Umbilical cord (tissue), 2 donors: ENCODE measurements around the gene AIP. TPM values are rescaled to one million over a fixed set of nuclear protein-coding genes. Genes with fewer than 3 reads are reported as not detected.
"Not testable (repeated sequence)": the region's sequence is repeated elsewhere in the genome, so short reads cannot be mapped to it uniquely, and the experiment has no call there.

Source experiments
- DNase-seq: peaks from one replicate; pipeline ENCODE4 v3.0.0-alpha.2; 2015; ENCODE audit warnings: low spot score
- total RNA-seq: library from RNA; depleted of rRNA; stranded (reverse); fragments of >200 nt; gene quantifications from one replicate; pipeline ENCODE4 v1.2.3, GENCODE V29; 2014; ENCODE audit warnings: low replicate concordance; ENCODE audit not compliant: insufficient read depth

The AIP gene
- total RNA-seq, 1 donor from 2014 or later = 78.0 TPM

DNA sequence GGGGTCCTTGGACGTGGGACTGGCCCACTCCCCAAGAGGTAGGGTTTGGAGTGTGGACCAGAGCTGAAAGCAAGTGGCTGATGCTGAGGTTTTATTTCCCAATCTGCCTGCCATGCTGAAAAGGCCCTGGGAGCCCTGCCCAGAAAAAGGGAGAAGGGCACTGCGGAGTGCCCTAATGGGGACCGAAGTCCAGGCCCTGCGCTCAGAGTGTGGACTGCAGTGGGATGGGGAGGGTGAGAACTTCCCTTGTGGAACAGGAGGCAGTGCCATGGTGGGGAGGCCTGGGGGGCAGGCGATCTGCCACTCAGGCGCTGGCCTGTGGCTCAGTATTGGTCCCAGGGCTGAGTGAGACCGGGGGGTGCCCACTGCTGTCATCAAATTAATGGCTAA lies 34.6 kb upstream of the AIP start:
- DNase-seq = no peak

GRCh38 chr11:67449116-67449844 lies 33.5 kb upstream of the AIP start:
- peak; percentile 20 for DNase-seq

- DNase-seq = no peak
Observed at GRCh38 chr11:67450796-67451657, 31.8 kb upstream of the AIP start.

DNA sequence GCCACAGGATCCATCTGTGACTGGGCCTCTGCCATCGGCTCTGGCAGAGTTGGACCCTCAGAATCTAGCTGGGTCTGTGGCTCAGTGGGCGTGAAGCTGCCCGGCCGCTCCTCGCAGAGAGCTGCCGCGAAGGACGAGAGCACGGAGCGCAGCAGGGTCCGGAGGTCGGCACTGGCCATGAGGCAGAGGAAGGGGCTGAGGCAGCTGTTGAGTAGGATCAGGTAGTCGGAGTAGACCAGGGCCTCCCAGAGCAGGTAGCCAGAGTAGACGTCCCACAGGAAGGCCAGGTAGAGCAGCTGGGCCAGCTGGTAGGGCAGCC lies 31.2 kb upstream of the AIP start:
- DNase-seq = no peak

DNA sequence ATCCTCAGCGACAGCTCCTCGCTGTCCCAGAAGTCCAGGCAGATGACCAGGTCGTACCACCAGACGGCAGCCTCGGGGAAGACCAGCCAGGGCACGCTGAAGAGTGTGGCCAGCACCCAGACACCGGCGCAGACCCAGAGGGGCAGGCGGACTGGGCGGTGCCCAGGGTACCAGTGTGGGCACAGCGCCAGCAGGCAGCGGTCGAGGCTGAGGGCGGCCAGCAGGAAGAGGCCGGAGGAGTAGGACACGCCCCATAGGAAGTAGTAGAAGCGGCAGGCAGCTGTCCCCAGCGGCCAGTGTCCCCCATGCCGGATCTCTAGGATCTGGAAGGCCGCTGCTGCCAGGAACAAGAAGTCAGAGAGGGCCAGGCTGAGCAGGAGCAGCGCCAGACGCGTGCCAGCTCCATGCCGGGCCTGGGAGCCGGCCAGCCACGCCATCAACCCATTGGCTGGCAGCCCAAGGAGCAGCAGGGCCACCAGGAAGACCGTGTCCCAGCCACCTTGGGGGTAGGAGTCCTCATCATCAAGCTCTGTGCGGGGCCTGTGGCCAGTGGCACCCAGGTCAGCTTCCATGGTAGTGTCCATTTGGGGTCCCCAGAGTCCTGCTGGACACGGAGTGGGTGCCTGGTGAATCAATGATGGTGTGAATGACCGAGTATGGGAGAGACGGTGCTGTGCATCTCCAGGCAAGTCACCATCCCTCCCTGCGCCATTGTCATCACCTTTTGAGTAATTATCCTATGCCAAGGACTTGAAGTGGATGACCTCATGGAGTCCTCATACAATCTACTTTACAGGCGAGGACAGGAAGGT lies 30.5 kb upstream of the AIP start, which contains the start of gene GPR152:
Gene GPR152, minus strand, starts transcription at position 589 of the 812 bp plus-strand sequence. Its CDS starts 5 bp downstream, at position 584.
- no peak for DNase-seq

DNA sequence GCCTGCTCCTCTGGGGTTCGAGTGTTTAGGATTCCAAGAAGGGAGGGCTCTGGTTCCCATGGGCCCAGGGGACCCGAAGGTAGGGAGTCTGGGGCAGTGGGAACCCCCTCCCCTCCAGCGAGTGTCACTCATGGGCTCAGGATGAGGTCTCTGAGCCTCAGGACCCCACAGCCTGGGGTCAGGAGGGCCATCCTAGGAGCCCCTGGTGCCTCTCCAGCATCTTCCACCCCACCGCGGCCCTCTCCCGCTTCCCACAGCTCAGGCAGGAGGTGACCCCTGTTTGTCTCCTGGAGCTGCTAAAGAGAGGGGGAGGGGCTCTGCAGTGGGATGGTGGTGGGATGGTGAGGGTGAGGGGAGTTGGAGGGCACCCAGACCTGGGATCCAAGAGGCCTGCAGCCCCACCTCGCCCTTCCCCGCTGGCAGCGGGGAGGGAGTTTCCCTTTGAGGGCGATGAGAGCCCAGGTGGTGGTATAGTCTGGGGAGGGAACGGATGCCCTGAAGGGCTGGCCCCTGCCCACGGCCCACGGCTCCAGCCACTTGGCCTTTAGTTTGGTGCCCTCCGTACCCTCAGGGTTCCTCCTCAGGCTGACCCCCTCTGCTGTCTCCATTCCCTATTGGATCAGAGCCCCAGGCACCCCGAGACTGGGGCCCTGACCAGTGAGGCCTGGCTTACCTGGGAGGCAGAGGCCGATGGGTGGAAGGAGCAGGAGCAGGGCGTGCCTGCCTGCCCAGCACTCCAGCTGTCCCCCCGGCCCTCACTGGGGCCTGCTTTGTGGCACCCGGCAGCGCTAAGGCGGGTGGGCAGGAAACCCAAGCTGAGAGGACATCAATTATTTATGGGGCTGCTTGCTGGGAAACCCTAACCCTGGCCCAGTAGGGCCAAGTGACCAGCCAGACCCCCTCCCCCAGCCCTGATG lies 28.8 kb upstream of the AIP start:
- DNase-seq = no peak

DNA sequence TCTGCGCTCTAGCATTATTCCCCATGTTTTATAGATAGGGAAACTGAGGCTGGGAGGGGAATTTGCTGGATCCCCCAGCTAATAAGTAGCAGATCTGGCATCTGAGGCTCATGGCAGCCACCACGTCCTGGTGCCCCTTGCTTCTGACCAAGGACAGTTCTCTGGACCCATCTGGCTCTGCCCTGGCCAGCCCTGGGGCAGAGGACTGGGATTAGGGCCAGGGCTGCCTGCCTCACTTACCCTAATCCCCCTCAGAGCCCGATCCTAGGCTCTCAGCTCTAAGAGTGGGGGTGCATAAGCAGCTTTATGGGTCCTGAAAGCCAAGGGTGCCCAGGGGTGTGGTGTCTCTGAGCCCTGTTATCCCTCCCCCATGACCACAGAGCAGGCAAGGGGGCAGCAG lies 27.8 kb upstream of the AIP start, which contains the start of gene CABP4:
Gene CABP4, plus strand, starts transcription at position 301 of the 400 bp plus-strand sequence. Its CDS starts 70 bp downstream, at position 371.
- DNase-seq = no peak

- DNase-seq = no peak
Observed at GRCh38 chr11:67456068-67456705, 26.6 kb upstream of the AIP start.

GRCh38 chr11:67457453-67457852 lies 25.4 kb upstream of the AIP start:
- no peak for DNase-seq

- no peak for DNase-seq
Observed at GRCh38 chr11:67458266-67458665, 24.6 kb upstream of the AIP start.

DNA sequence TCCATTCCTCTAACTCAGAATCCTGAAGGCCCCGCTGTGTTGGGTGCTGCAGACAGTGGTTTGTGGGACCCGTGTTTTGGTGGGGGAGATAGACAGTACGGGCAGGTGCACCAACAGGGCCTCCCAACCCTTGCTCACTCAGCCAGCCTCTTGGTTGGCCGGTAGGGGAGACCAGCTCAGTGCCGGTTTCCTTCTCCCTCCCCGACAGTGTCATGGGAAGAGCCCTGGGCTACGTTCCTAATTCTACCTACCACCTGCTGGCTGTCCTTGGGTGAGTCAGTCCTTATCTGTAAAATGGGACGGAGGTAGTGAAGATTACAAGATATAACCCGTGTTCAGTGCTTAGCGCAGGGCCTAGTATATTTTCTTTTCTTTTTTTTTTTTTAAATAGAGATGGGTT lies 19.6 kb upstream of the AIP start:
- no peak for DNase-seq

- DNase-seq = no peak
Observed at GRCh38 chr11:67463680-67464410, 19.0 kb upstream of the AIP start.

GRCh38 chr11:67464411-67465188 lies 18.2 kb upstream of the AIP start:
- DNase-seq = peak; percentile 69

DNA sequence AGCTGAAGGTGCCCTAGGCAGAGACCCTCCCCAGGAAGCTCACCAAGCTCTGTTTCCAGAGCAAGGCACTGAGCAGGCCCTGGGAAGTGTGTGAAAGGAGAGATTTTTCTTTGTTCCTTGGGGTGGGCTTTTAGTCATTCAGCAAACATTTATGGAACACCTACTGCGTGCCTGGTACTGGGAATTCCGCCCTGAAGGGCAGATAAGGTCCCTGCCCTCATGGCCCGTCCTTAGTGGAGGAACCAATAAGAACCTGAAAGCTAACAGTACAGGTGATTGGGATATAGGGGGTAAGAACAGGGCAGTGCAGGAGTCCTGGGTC lies 17.7 kb upstream of the AIP start:
- DNase-seq = no peak

DNA sequence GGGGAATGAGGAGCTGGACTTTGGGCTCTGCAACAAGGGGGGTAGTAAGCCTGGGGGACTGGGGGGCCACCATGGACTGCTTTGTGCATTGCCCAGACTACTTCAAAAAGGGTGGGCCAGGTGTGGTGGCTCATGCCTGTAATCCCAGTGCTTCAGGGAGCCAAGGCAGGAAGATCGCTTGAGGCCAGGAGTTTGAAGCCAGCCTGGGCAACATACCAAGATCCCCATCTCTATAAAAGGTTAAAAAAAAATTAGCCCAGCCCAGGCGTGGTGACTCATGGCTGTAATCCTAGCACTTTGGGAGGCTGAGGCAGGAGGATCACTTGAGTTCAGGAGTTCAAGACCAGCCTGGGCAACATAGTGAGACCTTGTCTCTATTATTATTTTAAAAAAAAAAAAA lies 17.3 kb upstream of the AIP start:
- not testable (repeated sequence) for DNase-seq

DNA sequence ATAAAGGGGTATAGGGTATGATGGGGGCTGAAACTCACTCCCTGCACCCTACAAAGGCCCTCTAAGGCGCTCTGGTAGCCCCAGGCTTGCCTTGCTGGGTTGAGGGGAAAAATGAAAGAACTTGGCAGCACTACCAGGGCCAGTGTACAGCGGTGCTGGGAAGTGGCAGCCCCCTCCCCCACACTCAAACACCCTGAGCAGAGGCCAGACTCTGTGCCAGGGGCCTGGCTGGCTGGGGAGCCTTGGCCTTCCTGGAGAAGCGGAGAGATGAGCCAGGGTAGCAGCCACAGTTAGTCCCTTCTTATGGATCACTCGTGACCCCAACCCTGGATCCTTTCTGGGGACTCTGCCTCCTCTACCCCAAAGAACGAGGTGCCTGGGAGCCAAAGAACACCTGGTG lies 16.5 kb upstream of the AIP start:
- no peak for DNase-seq

DNA sequence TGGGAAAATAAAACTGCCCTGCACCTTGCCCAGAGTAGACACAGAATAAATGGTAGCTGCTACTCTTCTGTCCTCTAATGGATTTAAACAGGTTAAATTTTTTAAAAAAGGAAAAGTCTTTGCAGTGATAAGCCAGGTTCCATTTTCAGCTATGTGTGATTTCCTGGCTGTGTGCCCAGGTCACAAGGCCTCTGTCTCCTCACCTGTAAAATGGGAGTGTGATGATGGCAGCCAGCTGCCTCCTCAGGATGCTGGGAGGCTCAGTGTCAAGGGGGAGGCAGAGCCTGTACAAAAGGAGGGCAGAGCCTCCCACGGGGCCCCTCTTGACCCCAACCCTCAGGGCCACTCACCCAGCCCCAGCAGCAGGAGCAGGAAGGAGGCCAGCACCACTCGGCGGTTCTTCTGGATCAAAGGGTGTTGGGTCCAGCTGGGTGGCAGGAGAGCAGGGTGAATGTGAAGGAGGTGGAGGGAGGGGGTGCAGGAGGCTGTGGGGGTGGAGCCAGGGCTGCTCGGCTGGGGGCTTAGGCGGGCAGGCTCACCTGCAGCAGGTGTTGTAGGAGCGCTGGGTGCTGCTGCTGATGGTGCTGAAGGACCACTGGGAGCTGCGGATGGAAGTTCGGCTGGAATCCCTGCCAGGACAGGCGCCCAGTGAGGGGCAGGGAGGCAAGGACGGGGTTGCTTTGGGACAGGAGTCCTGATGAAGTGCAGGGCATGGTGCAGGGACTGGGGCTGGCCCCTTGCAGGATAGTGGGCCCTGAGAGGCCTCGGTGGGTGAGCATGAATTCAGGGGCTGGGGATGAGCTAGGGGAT lies 15.7 kb upstream of the AIP start:
- DNase-seq = no peak

GRCh38 chr11:67468056-67468455 lies 14.8 kb upstream of the AIP start:
- no peak for DNase-seq
